GM06990 (cell line): Measurements from ENCODE around the gene MYOCOS.

ENCODE experiments used
- DNase-seq: peaks from one replicate; pipeline ENCODE4 v3.0.0-alpha.2; 2011; ENCODE audit not compliant: insufficient read length; ENCODE audit errors: extremely low read depth
- H3K27me3 ChIP-seq: replicated peaks from 2 replicates; pipeline ENCODE4 v1.6.0; 2011; ENCODE audit warnings: low read length; ENCODE audit not compliant: control insufficient read depth, insufficient read depth
- H3K36me3 ChIP-seq: 2 replicates; pipeline ENCODE4 v1.5.1; 2011; ENCODE audit warnings: low read length; ENCODE audit not compliant: control insufficient read depth, insufficient read depth
- H3K4me3 ChIP-seq: replicated peaks from 2 replicates; pipeline ENCODE4 v1.5.1; 2011; ENCODE audit warnings: low read depth, mild to moderate bottlenecking, control low read depth, low read length
- TF ChIP-seq, protein P1 (sequence below): IDR thresholded peaks from 2 replicates; pipeline ENCODE4 v1.5.1; 2011; ENCODE audit warnings: low read length, control low read depth, mild to moderate bottlenecking, inconsistent platforms; ENCODE audit not compliant: insufficient read depth, poor library complexity, severe bottlenecking

Gene MYOCOS

DNA sequence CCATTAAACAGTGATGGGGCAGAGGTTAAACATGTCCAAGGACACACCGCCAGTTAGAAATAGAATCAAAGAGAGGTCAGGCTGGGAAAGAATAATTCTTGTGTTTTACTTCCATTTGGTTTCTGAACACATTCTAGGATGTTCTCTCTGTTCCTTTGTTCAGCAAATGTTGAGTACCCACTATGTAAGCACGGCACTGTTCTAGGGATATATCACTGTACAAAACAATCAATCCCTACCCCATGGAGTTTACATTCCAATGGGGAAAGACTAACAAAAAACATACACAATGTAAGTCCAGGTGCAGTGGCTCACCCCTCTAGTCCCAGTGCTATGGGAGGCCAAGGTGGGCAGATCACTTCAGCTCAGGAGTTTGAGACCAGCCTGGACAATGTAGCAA lies 6.2 kb downstream of the MYOCOS start:
- Histone ChIP-seq H3K36me3 (no peaks in the 10 kb centered on the region), H3K4me3 (no peak overlapping the region), H3K27me3 (no peaks in the 10 kb centered on the region; the same call in 1 of the 2 replicates)
- TF ChIP-seq, protein P1, sequence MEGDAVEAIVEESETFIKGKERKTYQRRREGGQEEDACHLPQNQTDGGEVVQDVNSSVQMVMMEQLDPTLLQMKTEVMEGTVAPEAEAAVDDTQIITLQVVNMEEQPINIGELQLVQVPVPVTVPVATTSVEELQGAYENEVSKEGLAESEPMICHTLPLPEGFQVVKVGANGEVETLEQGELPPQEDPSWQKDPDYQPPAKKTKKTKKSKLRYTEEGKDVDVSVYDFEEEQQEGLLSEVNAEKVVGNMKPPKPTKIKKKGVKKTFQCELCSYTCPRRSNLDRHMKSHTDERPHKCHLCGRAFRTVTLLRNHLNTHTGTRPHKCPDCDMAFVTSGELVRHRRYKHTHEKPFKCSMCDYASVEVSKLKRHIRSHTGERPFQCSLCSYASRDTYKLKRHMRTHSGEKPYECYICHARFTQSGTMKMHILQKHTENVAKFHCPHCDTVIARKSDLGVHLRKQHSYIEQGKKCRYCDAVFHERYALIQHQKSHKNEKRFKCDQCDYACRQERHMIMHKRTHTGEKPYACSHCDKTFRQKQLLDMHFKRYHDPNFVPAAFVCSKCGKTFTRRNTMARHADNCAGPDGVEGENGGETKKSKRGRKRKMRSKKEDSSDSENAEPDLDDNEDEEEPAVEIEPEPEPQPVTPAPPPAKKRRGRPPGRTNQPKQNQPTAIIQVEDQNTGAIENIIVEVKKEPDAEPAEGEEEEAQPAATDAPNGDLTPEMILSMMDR: no peak
- no peak for DNase-seq

- no peak for DNase-seq
- peaks cover 2% of the 10 kb centered on the region for H3K27me3 ChIP-seq
- no peaks in the 10 kb centered on the region for H3K36me3 ChIP-seq
- TF ChIP-seq, protein P1: no peak
- H3K4me3 ChIP-seq: no peak overlapping the region
These were observed 13.6 kb downstream of the MYOCOS start for GRCh38 chr1:171635661-171636060.

GRCh38 chr1:171636141-171636540 lies 14.1 kb downstream of the MYOCOS start:
- Histone ChIP-seq H3K36me3 (no peaks in the 10 kb centered on the region), H3K27me3 (peaks cover 2% of the 10 kb centered on the region), H3K4me3 (no peak overlapping the region)
- TF ChIP-seq, protein P1: no peak
- no peak for DNase-seq

DNA sequence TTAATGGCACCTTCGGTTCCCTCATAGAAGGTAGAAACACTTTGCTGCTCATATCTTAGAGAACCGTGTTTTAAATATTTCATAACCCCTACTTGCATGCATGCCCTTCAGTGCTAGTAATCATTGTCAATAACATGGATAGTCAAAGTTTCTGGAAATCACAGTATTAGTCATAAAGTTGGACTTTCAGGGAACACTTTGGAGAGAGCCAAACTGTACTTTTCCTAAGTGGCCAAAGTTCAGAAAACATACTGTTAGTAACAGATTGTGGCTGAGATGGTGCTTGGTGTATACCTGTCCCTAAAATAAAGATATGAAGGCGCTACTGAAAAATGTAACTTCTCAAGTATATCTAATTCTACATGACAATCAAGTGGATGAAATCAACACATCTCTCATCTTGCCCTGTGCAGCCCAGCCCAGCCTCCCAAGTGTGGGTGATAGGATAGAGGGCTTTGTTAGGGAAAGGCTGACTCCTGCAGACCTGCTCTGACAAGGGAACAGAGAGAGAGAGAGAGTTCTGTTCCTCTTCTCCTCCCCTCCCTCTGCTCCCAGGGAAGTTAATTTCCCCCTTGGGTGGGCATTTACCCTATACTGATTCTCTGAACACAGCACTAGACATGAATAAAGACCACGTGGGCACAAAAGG lies 16.0 kb downstream of the MYOCOS start:
- H3K4me3 ChIP-seq: no peak overlapping the region
- TF ChIP-seq, protein P1: no peak
- no peaks in the 10 kb centered on the region for H3K36me3 ChIP-seq
- DNase-seq: no peak
- H3K27me3 ChIP-seq: peaks cover 2% of the 10 kb centered on the region

- TF ChIP-seq, protein P1: no peak
- no peaks in the 10 kb centered on the region for H3K36me3 ChIP-seq
- H3K27me3 ChIP-seq: no peaks in the 10 kb centered on the region; the same call in none of the 2 replicates
- no peak for DNase-seq
- H3K4me3 ChIP-seq: no peak overlapping the region
These were observed 18.2 kb downstream of the MYOCOS start for GRCh38 chr1:171640225-171640624.
